ENCODE measurements around the gene SPIRE2. TPM values are rescaled to one million over a fixed set of nuclear protein-coding genes. Genes with fewer than 3 reads are reported as not detected.
A peak's percentile ranks its signal among the peaks of the same experiment; 100 is the strongest.
"Not testable (repeated sequence)": the region's sequence is repeated elsewhere in the genome, so short reads cannot be mapped to it uniquely, and the experiment has no call there.

SPIRE2 gene
- total RNA-seq, 1 experiment from 2014 or later, result 2.7 TPM

DNA sequence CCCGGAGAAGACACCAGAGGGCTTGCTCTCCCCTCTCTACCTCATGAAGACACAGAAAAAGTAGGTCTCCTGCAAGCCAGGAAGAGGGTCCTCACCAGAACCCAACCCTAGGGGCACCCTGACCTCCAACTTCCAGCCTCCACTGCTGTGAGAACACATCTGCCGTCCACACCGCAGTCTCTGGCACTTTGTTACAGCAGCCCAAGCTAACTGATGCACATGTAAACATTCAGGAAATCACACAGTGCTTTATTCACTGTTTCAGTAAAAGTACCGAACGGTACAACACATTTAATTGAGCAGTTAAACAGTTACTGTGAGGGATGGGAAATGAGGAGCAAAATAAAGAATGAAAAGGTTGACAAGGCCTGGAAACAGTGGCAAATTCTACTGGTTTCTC lies 30.1 kb upstream of the SPIRE2 start:
- Histone ChIP-seq H3K36me3 (peaks cover 62% of the 10 kb centered on the region), H3K27ac (no peak overlapping the region), H3K4me1 (no peaks in the 10 kb centered on the region), H3K9me3 (replicated peaks) (no peaks in the 10 kb centered on the region), H3K4me3 (no peak overlapping the region), H3K27me3 (no peaks in the 10 kb centered on the region)
- DNase-seq, result no peak

DNA sequence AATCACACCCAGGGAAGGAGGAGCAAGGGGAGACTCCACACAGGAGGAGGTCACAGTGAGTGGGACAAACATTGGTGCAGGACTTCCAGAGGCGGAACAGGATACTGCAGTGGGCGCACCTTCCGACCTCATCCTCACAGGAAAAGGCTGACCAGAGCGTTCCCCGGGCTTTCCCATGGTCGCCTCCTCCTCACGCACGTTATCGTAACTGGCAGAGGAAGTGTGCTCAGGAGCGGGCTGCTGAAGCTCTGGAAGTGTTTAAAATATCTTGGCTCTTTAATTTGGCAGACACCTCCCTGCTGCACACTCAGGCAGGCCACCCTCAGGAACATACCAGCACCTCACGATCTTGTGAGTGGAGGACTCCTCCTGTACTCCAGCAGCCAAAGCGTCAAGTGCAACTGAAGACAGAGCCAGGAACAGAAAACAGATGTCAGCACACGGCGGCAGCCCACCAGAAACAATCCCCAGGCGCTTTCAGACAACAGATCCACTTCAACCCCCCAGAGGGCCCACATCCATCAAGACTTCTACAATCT lies 29.4 kb upstream of the SPIRE2 start:
- no peak for DNase-seq
- no peak overlapping the region for H3K27ac ChIP-seq
- H3K4me1 ChIP-seq, result no peaks in the 10 kb centered on the region
- no peak overlapping the region for H3K4me3 ChIP-seq
- no peaks in the 10 kb centered on the region for H3K9me3 ChIP-seq (replicated peaks)
- peaks cover 60% of the 10 kb centered on the region for H3K36me3 ChIP-seq
- H3K27me3 ChIP-seq, result no peaks in the 10 kb centered on the region

DNA sequence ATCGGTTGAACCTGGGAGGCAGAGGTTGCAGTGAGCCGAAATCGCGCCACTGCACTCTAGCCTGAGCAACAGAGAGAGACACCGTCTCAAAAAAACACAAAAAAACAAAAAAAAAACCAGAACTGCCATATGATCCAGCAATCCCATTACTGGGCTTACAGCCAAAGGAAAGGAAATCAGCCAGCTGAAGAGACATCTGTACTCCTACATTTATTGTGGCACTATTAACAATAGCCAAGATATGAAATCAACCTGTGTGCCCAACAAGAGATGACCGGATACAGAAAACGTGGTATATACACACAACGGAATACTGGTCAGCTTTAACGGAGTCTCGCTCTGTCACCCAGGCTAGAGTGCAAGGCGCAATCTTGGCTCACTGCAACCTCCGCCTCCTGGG lies 26.5 kb upstream of the SPIRE2 start:
- H3K27ac ChIP-seq, result no peak overlapping the region
- no peaks in the 10 kb centered on the region for H3K27me3 ChIP-seq
- H3K4me3 ChIP-seq, result no peak overlapping the region
- H3K36me3 ChIP-seq, result peaks cover 50% of the 10 kb centered on the region
- no peak for DNase-seq
- no peaks in the 10 kb centered on the region for H3K4me1 ChIP-seq
- no peaks in the 10 kb centered on the region for H3K9me3 ChIP-seq (replicated peaks)

DNA sequence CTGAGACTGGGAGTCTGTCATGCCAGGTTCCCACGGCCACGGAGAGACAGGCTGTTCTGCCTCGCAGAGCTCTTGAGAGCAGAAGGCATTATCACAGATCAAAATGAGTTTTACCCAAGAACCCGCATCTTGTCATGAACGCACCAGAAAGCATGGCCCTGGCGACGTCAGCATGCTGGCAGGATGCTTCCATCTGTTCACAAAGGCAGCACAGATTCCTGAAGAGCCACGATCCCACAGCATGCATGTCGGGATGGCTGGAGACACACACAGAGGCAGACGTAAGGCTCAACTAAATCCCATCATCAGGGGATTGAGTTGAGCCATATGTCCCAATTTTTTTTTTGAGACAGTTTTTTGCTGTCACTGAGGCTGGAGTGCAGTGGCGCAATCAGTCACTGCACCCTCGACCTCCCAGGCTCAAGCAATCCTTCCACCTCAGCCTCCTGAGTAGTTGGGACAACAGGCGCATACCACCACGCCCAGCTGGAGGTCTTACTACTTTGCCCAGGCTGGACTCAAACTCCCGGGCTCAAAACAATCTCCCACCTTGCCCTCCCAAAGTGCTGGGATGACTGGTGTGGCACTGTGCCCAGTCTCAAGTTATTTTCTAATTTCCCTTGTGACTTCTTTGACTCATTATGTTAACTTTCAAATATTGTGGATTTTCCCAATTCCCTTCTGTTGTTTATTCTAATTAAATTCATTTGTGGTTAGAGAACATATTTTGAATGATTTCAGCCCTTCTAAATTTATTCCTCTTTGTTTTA lies 23.0 kb upstream of the SPIRE2 start:
- H3K9me3 ChIP-seq (replicated peaks), result no peaks in the 10 kb centered on the region

DNA sequence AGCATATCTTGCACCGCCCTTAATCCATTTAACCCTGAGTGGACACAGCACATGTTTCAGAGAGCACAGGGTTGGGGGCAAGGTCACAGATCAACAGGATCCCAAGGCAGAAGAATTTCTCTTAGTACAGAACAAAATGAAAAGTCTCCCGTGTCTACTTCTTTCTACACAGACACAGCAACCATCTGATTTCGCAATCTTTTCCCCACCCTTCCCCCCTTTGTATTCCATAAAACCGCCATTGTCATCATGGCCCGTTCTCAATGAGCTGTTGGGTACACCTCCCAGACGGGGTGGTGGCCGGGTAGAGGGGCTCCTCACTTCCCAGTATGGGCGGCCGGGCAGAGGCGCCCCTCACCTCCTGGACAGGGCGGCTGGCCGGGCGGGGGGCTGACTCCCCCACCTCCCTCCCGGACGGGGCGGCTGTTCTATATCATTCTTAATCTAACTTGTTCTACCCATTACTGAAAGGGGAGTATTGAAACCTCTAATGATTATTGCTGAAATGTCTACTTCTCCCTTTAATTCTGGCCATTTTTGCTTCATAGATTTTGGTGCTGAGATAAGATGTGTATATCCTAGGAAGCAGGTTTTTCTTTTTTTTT lies 21.6 kb upstream of the SPIRE2 start:
- not testable (repeated sequence) for H3K9me3 ChIP-seq (replicated peaks); DNase-seq; H3K27ac ChIP-seq; H3K27me3 ChIP-seq; H3K4me1 ChIP-seq; H3K4me3 ChIP-seq
- H3K36me3 ChIP-seq, result peaks cover 50% of the 10 kb centered on the region

More for the DNA sequence above, 23.0 kb upstream of the SPIRE2 start:
- H3K27me3 ChIP-seq, result no peaks in the 10 kb centered on the region
- no peak overlapping the region for H3K27ac ChIP-seq
- DNase-seq, result no peak
- peaks cover 53% of the 10 kb centered on the region for H3K36me3 ChIP-seq
- H3K4me1 ChIP-seq, result no peaks in the 10 kb centered on the region
- no peak overlapping the region for H3K4me3 ChIP-seq

DNA sequence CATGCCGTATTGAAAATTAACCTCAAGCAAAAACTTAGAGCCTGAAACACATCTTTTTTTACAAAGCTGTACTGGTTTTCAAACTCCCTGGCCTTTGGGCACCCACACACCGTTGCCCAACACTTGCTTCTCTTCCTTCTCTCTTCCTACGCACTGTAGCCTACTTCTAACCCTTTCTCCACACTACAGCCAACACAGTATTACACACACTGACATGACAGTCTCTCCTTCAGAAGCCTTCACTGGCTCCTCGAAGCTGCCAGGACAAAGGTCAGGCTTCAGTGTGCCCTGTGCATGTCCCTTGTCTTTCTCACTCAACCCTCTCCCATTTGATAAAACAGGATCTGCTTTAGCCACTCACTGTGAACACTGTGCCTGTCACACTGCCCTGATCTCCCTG lies 19.8 kb upstream of the SPIRE2 start:
- H3K36me3 ChIP-seq, result peaks cover 35% of the 10 kb centered on the region

DNA sequence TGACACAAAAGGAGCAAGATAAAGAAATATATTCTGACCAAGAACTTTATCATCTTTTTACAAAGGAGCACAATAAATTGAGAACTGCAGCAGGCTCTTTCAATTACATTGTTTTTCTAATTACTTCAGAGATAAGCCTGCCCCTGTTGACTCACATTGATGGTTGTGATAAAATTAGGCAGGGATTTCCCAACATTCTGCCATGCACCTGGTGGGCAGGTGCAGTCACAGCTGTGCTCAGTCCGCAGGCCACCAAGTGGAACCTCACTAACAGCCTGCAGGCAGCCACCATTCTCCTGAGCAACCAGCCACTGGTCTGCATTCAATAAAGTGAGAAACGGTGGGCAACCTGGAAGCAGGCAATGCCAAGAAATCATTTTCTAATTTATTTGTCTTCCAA lies 17.0 kb upstream of the SPIRE2 start:
- Histone ChIP-seq H3K27ac (no peak overlapping the region), H3K4me1 (peaks cover 4% of the 10 kb centered on the region; the same call in 1 of the 2 replicates), H3K4me3 (no peak overlapping the region), H3K9me3 (replicated peaks) (no peaks in the 10 kb centered on the region), H3K36me3 (peaks cover 42% of the 10 kb centered on the region), H3K27me3 (no peaks in the 10 kb centered on the region)
- no peak for DNase-seq

More for the DNA sequence above, 19.8 kb upstream of the SPIRE2 start:
- no peak overlapping the region for H3K4me3 ChIP-seq
- no peaks in the 10 kb centered on the region for H3K27me3 ChIP-seq
- no peaks in the 10 kb centered on the region for H3K4me1 ChIP-seq
- DNase-seq, result no peak
- no peak overlapping the region for H3K27ac ChIP-seq
- H3K9me3 ChIP-seq (replicated peaks), result no peaks in the 10 kb centered on the region

DNA sequence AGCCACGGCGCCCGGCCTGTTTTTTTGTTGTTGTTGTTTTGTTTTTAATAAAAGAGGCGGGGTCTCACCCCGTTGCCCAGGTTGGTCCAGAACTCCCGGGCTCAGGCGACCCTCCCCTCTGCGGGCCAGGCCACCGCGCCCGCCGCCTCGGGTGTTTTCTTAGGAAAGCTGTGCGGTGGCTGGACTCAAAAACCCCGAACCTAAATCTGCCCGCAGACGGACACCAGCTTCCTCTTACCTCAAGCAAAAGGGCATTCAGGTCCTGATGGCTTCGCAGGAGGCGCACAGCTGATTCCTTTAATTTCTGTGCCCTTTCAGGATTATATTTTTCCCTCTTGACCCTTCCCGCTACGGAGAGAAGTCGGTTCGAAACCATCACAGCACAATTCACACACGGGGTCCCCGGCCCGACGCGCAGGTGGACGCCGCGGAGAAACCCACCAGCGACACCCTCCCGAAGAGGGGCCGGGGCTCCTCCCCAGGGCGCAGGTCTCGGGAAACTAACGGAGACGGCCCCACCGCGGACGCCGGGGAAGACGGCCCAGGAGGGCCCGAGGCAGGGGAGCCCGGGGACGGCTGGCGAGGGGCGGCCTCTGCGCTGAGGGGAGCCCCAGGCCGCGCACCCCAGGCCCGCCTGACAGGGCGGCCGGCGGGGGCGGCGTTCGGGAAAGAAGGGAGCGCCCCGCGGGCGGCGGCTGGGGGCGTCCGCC lies 12.5 kb upstream of the SPIRE2 start:
- H3K4me1 ChIP-seq, result peaks cover 4% of the 10 kb centered on the region; the same call in 1 of the 2 replicates
- no peaks in the 10 kb centered on the region; the same call in 1 of the 2 replicates for H3K9me3 ChIP-seq (replicated peaks)
- H3K4me3 ChIP-seq, result peak overlapping the region; percentile 82
- DNase-seq, result peak in 1 of 2 experiments; percentile 18
- H3K27me3 ChIP-seq, result no peaks in the 10 kb centered on the region
- H3K27ac ChIP-seq, result peak overlapping the region; percentile 19; the same call in 1 of the 2 replicates
- peaks cover 17% of the 10 kb centered on the region for H3K36me3 ChIP-seq

DNA sequence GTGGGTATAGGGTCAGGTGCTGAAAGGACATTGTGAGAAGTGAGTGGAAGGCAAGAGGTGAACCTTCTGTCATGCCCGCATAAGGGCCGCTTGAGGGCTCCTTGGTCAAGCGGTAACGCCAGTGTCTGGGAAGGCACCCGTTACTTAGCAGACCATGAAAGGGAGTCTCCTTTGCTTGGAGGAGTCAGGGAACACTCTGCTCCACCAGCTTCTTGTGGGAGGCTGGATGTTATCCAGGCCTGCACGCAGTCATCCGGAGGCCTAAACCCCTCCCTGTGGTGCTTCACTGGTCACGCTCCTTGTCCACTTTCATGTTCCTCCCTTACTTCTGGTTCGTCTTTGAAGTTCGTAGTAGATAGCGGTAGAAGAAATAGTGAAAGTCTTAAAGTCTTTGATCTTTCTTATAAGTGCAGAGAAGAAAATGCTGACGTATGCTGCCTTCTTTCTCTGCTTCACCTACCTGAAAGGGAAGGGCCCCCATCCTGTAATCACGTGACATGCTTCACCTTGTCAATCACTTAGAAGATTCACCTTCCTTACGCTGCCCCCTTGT lies 9.3 kb upstream of the SPIRE2 start:
- not testable (repeated sequence) for H3K27ac ChIP-seq; H3K4me3 ChIP-seq; DNase-seq; H3K27me3 ChIP-seq; H3K9me3 ChIP-seq (replicated peaks)
- H3K36me3 ChIP-seq, result peaks cover 10% of the 10 kb centered on the region
- peaks cover 22% of the 10 kb centered on the region for H3K4me1 ChIP-seq

DNA sequence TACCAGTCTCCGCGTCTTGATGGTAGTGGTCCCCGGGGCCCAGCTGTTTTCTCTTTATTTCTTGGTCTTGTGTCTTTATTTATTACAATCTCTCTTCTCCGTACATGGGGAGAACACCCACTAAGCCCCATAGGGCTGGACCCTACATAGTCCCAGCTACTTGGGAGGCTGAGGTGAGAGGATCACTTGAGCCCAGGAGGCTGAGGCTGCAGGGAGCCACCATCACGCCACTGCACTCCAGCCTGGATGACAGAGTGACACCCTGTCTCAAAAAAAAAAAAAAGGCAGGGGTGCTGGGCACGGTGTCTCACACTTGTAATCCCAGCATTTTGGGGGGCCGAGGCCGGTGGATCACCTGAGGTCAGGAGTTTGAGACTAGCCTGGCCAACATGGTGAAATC lies 8.8 kb upstream of the SPIRE2 start:
- H3K36me3 ChIP-seq; H3K27ac ChIP-seq; H3K9me3 ChIP-seq (replicated peaks); H3K27me3 ChIP-seq; H3K4me3 ChIP-seq; DNase-seq: not testable (repeated sequence)
- peaks cover 20% of the 10 kb centered on the region for H3K4me1 ChIP-seq

DNA sequence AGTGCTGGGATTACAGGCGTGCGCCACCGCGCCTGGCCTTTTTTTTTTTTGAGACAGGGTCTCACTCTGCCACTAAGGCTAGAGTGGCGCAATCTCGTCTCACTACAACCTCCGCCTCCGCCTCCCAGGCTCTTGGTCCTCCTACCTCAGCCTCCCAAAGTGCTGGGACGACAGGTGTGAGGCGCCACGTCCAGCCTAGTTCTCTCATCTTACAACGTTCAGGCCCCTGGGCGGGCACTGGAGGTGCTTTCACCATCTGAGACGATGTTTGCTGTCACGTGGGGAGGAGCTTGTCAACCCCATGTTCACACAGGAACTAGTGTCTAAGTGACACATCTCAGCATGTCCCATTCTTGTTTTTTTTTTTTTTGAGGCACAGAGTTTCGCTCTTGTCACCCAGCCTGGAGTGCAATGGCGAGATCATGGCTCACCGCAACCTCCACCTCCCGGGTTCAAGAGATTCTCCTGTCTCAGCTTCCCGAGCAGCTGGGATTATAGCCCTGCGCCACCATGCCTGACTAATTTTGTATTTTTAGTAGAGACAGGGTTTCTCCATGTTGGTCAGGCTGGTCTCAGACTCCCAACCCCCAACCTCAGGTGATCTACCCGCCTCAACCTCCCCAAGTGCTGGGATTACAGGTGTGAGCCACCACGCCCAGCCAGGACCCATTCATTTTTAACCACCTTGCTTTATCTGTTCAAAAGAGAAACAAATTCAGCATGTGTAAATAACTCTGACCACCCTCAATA lies 6.7 kb upstream of the SPIRE2 start:
- Histone ChIP-seq H3K4me1 (peaks cover 18% of the 10 kb centered on the region), H3K27ac (peak overlapping the region; percentile 52), H3K4me3 (no peak overlapping the region; the same call in 1 of the 2 replicates)

DNA sequence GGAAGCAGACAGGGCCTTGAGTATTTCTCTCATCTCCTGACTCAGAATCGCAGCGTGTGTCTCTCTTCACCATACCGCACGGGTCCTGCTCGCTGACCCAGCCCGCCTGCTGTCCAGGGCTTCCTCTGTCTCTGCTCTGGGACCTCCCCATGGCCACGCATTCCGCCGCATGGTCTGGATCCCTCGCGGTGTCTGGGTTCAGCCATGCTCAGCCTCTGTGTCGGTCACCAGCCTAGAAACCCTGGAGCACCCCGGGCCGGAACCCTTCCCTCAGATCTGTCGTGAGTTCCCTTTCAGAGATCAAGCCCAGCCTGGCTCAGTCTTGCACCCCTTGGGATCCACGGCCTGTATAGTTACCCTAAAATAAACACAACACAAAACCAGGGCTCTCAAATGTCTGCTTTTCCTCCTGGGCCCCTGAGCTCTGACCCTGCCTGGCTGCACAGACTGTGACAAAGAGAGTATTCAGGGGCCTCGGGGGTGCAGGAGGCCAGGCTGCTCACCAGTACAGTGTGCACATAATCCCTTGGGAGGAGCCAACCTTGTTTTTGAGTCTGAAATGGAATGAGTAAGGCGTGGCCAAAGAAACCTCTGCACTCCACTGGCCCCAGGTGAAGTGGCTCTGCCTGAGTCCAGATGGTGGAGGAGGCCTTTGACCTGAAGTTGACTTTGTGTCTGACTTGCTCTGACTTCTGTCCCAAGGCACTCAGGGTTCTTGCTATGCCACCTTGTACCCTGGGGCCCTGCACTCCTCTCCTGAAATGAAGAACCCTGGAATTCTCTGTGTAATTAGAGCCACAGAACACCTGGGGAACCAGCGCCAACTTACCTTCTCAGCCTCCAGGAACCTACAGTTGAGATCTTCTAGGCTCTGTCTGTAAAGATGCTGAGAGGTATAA lies 5.8 kb upstream of the SPIRE2 start:
- Histone ChIP-seq H3K4me3 (no peak overlapping the region; the same call in 1 of the 2 replicates), H3K9me3 (replicated peaks) (no peaks in the 10 kb centered on the region; the same call in 1 of the 2 replicates), H3K27ac (peak overlapping the region; percentile 52), H3K4me1 (peaks cover 19% of the 10 kb centered on the region), H3K36me3 (no peaks in the 10 kb centered on the region), H3K27me3 (no peaks in the 10 kb centered on the region)
- DNase-seq, result peak; percentile 66 to 80

More for the DNA sequence above, 6.7 kb upstream of the SPIRE2 start:
- Histone ChIP-seq H3K36me3 (no peaks in the 10 kb centered on the region), H3K27me3 (no peaks in the 10 kb centered on the region), H3K9me3 (replicated peaks) (no peaks in the 10 kb centered on the region; the same call in 1 of the 2 replicates)
- no peak for DNase-seq

DNA sequence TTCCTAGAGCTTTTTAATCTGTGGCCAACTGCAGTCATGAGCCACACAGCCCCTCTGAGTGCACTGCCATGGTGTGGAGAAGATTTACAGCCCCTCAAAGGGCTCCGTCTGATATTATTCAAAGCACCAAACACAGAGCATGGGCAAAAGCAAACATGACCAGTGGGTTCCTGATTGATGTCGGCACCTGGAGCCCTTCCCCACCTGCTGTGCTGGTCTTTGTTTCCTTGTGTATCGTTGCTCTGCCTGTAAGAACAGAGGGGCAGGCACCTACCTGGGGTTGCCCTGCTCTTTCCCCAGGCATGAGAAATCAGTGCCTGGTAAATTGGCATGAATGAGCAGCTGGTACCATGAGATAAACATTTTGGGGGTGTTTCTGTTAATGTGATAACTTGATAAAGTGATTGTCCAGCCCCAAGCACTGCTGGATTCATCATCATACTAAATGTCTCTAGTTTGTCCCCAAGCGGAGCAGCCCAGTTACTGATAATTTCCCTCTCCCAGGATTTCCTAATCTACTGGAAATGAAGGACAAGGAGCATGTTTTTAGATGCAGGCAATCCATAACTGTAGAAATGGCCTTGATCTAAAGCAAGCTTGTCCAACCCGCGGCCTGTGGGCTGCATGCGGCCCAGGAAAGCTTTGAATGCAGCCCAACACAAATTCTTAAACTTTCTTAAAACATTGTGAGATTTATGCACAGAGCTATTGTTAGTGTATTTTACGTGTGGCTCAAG lies 5.0 kb upstream of the SPIRE2 start:
- DNase-seq, result peak; percentile 27 to 52
- H3K27ac ChIP-seq, result no peak overlapping the region; the same call in 1 of the 2 replicates
- H3K4me3 ChIP-seq, result no peak overlapping the region
- peaks cover 21% of the 10 kb centered on the region for H3K4me1 ChIP-seq
- no peaks in the 10 kb centered on the region; the same call in 1 of the 2 replicates for H3K9me3 ChIP-seq (replicated peaks)
- H3K27me3 ChIP-seq, result no peaks in the 10 kb centered on the region
- H3K36me3 ChIP-seq, result no peaks in the 10 kb centered on the region
